ENCODE data around the gene ACSL1.
A peak's percentile ranks its signal among the peaks of the same experiment; 100 is the strongest.
"Not testable (repeated sequence)": the region's sequence is repeated elsewhere in the genome, so short reads cannot be mapped to it uniquely, and the experiment has no call there.

Gene ACSL1

DNA sequence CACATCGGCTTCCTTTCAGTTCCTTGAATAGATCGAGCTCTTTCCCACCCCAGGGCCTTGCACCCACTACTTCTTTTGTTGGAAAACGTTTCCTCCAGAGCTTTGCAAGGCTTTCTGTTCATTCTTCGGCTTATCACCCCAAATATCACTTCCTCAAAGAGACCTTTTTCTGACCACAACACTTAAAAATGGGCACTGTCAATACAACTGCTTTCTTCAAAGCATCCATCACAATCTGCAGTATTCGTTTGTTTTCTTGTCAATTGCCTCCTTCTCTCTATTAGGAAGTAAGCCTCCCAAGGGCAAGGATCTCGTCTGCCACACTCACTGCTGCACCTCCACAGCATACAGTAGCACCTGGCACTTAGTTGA is 74.2 kb downstream of the ACSL1 start:
- DNase-seq (ENCODE audit: low read depth): no peak

DNA sequence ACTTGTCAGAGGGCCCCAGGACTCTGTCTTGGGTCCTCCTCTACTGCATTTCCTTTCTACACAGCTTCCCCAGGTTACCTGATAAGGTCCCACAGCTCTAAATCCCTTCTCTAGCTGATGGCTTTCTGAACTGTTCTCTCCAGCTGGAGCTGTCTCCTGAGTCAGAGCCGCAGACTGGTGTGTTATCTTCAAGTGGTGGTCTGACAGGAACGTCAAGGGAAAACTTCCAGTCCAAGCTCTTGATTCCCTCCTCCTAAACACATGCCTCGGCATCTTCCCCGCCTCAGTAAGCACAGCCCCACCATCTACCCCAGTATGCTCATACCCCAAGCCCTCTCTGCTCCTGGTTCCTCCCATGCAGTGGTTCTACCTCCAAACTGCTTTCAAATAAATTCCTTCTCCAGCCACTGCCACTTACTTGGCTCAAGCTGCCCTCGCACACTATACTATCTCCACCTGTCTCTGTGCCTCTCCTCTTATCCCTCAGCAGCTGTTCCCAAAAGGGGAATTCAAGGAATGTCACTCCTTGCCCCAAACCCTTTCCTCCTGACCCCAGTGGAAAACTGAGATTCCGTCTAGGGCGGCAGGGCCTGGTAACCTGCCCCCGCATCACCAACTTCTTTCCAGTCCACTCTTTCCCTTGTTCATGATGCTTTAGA is 74.7 kb downstream of the ACSL1 start:
- DNase-seq (ENCODE audit: low read depth): no peak

DNA sequence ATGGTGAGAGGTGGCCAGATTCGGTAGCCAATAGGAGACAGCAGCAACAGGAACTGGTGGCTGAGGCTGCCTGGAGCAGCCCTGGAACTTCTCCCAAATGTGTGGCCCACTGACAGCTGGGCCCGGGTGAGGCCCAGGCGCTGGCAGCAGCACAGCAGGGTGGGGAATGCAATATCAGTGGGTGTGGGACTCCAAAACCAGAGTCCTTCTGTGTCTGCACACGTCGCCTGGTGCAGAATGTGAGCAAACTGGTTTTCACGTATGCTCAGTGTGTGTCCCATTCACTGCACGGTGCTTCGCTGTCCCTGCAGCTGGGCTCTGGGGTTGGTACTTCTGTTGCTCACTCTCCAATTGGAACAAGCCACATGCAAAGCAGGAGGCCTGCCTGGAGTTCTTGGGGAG is 77.5 kb downstream of the ACSL1 start:
- DNase-seq (ENCODE audit: low read depth): no peak

DNA sequence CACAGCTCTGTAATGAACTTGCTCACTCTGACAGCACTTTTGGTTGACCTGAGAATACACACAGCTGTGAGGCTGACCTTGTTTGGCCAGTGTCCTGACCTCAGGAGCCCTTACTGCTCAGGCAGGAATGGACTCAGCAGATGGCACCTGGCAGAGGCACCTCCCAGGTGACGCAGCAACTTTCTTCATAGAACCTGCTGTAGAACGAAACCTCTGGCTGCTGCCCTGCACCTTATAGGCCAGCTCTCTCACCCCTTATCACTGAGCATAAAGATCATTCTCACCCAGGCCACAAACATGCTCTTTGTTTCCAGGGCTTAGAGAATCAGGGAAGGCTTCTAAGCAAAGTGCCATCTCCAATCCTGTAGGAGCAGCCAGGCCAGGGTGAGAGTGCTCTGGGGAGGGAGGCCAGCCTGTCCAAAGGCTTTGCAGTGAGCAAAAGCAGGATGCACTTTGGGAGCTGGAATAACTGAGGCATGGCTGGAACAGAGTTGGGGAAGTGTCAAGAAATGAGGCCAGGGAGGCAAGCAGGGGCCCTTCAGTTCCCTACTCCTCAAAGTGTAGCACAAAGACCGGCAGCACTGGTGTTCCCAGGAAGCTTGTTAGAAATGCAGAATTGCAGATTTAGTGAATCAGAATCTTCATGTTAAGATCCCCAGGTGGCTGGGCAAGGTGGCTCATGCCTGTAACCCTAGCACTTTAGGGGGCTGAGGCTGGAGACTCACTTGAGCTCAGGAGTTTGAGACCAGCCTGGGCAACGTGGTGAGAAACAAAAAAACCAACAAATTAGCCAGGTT is 78.5 kb downstream of the ACSL1 start:
- no peak for DNase-seq (ENCODE audit: low read depth)

DNA sequence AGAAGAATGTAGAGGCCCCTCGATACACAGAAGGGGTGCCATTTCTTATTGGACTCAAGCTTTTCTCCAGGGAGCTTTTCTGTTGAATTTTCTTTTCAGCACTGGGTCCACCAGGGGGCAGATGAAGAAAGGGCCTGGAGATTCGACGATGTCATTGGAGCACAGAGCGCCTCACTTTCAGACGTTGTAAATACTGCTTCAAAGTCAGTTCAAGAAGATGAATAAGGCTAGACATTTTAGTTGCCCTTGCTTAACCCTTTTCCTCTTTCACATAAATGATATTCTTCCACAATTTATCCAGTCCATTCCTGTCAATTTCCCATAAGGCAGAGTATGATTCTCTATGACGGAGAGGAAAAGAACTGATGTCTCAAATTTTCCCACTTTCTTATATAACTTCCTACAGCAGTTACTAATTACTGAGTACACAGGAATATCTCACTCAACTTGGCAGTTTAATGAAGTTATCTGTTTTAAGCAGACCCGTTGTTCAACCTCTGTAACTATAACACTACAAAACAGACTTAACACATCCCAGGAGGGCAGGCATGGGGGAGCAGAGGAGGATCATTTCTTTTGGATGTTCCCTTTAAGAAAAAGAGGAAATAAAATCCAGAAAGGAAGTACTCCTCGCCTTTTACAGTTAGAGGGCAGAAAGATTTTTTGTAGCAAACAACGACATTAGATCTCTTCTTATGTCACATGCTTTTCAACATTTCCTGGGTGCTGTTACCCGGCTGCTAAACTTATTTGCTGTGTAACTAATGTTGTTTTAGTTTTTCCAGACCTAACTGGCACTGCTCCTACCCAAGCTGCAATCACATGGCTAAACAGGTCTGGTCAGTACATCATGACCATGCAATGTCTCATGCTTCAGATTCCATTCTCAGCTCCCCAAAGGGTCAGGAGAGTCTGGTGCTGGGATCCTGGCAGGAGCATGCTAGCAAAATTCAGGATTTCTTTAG is 79.7 kb downstream of the ACSL1 start:
- DNase-seq (ENCODE audit: low read depth): no peak

DNA sequence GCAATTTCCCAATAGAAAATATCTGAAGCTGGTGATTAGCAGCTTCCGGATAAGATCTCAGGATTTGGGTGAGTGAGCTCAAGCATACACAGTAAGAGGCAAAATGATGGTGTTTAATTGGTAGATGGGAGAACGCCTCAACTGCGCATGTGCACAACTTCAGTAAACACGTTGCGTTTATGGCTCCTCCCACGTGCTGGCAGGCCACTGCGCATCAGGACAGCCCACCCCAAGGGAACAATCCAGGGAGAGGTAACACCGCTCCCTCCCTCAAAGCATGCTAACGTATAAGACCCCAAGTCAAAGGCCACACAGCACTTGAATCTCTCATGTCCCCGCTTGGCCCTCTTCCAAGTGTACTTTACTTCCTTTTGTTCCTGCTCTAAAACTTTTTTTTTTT is 81.5 kb downstream of the ACSL1 start:
- DNase-seq (ENCODE audit: low read depth): no peak

DNA sequence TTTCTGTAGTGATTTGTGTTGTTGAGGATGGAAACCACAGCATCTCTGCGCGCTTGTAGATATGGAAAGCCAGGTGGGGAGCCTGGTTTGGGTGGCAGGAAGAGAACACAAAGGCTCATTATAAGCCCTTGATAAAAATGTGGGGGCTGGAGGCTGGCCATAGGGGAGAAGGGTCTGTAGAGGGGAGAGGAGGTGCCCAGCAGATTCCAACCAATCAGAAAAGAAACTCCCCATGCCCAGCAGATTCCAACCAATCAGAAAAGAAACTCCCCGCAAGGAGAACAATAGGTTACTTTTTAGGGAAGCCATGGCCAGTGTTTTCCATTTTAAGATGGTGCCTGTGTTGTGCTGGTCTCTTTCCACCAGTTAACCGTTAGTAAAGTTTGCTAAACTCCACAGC is 82.1 kb downstream of the ACSL1 start:
- DNase-seq (ENCODE audit: low read depth): no peak

DNA sequence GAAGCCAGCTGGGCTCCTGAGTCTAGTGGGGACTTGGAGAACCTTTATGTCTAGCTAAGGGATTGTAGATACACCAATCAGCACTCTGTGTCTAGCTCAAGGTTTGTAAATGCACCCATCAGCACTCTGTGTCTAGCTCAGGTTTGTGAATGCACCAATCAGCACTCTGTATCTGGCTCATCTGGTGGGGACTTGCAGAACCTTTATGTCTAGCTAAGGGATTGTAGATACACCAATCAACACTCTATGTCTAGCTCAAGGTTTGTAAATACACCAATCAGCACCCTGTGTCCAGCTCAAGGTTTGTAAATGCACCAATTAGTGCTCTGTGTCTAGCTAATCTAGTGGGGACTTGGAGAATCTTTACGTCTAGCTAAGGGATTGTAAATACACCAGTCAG is 84.1 kb downstream of the ACSL1 start:
- not testable (repeated sequence) for DNase-seq (ENCODE audit: low read depth)

DNA sequence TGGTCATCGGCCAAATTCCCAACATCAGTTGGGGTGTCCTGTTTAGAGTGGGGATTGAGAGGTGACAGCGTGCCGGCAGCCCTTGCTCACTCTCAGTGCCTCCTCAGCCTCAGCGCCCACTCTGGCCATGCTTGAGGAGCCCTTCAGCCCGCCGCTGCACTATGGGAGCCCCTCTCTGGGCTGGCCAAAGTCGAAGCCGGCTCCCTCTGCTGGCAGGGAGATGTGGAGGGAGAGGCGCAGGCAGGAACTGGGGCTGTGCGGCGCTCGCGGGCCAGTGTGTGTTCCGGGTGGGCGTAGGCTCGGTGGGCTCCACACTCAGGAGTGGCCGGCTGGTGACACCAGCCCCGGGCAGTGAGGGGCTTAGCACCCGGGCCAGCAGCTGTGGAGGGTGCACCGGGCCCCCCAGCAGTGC is 84.8 kb downstream of the ACSL1 start:
- DNase-seq (ENCODE audit: low read depth): no peak

DNA sequence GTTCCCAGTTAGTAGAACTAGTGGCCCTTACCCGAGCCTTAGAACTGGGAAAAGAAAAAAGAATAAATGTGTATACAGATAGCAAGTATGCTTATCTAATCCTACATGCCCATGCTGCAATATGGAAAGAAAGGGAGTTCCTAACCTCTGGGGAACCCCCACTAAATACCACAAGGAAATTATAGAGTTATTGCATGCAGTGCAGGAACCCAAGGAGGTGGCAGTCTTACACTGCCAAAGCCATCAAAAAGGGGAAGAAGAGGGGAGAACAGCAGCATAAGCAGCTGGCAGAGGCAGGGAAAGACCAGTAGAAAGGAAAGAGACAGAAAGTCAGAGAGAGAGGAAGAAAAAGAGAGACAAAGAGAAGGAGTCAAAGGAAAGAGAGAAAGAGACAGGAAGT is 86.2 kb downstream of the ACSL1 start:
- DNase-seq (ENCODE audit: low read depth): not testable (repeated sequence)

DNA sequence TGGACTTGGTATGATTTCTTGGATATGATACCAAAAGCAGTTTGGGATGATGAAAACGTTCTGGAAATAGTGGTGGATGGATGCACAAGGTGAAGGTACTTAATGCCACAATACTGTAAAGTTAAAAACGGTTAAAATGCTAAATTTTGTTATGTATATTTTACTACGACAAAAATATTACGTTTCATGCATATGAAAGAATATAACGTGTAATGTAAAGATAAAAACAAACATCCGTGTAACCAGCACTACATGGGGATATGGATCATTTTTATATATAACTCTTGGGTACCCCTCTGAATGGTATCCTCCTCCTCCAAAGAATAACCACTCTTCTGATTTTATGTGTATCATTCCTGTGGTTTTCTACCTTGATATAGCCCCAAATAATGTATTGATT is 91.0 kb downstream of the ACSL1 start:
- no peak for DNase-seq (ENCODE audit: low read depth)

DNA sequence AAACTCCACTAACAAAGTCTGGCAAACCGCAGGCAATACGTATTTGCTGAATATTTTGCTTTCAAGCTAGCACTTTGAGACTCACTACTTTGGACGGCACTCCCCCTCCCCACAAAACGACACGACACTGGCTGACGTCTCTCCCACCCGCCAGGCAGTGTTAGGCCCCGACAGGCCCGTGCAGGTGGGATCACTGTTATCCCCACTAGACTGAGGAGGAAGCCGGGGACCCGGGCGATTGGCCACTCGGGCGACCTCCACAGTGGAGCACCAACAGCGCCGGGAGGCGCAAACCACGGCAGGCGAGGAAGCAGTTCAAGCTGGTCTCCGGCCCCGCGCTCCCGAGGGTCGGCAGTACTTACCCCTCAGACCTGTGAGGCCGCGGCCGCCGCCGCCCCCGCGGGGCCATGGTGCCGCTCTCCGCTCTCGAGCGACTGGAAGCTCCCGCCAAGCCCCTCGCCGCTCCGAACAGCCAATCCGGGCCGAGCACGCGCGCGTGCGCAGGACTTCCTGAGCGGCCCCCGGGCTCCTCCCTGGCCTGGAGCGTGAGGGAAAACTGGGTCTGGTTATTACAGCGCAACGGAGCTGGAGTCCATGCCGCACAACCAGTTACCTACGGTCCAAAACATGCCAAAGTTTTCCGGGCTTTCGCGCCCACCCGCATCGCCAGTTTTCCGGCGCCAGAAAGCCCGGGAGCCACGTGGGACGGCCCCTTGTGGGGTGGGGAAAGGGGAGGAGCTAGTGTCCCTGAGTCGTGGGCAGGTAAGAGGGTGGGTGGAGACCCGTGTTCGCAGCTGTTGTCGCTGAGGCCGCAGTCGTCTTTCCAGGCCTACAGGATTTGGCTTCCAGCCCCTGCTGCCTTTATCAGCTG is 91.9 kb downstream of the ACSL1 start, which contains the start of gene CENPU:
Gene CENPU, minus strand, starts transcription at position 443 of the 871 bp plus-strand sequence. Its CDS starts 34 bp downstream, at position 409.
- peak; percentile 81 for DNase-seq (ENCODE audit: low read depth)

DNA sequence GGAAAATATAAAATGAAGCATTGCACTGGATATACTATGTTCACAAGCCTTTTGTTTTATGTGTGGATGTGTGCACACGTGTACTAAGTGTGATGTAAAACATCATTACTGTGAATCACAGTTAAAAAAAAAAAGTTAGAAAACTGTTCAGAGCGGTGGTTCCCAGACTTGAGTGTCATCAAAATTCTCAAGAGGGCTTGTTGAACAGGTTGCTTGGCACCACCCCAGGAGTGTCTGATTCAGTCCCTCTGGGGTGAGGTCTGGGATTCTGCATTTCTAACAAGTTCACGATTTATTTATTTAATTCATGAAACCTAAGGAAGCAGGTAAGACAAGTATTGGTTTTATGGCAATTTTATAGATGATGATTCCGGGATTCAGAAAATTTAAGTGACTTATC is 93.6 kb downstream of the ACSL1 start:
- no peak for DNase-seq (ENCODE audit: low read depth)

DNA sequence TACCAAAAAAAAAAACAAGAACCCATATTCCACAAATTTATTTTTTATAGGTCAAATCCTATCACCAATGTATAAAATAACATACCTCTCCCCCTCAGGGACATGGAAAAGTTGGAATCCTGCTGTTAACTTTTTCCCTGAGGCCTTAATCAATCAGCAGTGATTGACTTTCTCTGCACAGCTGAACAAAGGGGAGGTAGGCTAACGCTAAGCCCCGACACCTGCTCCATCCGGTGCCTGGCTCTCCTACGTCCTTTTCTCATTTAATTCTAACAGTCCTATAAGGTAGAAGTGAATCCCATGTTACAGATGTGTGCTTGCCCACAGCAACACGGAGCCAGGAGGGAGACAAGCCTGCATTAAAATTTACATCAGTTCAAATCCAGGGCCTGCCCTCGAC is 94.7 kb downstream of the ACSL1 start:
- no peak for DNase-seq (ENCODE audit: low read depth)

DNA sequence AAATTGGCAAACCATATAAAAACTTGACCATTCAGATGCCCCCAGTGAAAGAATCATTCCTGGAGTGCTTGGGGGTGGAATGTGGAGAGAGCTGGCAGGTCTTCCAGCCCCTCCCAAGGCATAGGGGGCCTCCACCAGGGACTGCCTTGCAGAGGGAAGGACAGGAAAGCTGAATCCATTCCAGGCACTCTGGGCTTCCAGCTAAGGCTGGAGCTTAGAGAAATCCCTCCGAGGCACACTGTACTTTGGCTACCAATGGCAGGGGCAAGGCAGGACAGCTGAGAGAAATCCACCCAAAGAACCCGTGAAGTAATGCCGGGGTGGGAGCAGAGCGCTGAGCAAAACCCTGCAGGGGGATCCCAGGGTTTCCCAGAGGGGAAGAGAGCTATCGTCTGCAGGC is 95.8 kb downstream of the ACSL1 start:
- DNase-seq (ENCODE audit: low read depth): no peak

DNA sequence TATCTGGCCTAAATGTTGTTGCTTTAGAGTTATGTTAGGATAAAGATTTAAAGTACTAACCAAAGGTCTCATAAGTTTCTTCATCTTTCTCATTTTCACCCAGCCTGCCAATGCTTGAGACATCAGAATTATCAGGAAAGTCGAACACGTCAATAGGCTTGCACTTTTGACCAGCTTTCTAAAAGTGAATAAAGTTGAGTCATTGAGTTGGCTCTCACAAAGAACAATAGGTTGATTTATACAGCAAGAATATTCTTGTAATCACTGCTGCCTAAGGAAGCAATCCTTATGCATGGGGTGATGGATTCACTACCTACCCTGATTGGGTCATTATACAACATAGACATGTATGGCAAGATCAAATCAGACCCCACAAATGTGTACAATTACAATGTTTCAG is 96.9 kb downstream of the ACSL1 start:
- DNase-seq (ENCODE audit: low read depth): no peak

DNA sequence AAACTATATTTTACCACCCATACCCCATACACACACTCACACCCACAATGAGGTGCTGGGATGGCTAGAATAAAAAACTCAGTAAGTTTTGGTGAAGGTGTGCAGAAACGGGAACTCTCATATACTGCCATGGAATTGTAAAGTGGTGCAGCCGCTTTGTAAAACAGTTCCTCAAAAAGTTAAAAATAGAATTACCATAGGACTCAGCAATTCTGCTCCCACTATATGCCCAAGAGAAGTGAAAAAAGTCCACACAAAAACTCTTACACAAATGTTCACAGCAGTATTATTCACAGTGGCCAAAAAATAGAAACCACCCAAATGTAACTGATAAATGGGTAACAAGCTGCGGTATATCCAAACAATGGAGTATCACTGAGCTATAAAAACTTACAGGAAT is 98.3 kb downstream of the ACSL1 start:
- DNase-seq (ENCODE audit: low read depth): no peak

DNA sequence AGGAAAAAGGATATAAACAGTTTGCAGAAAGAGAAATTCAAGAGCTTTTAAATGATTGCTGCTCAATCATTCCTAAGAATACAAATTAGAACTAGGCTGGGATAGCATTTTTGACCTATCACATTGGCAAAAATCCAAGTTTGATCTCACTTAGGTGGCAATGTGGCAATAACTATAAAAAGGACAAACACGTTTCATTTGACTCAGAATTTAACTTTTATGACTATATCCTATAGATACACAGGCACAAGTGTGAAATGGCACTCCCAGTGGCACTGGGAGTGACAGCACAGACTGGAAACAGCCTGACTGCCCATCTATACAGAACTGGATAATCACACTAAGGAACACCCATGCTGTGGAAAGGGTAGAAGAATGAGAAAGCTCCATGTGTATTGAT is 103.0 kb downstream of the ACSL1 start:
- DNase-seq (ENCODE audit: low read depth): no peak

DNA sequence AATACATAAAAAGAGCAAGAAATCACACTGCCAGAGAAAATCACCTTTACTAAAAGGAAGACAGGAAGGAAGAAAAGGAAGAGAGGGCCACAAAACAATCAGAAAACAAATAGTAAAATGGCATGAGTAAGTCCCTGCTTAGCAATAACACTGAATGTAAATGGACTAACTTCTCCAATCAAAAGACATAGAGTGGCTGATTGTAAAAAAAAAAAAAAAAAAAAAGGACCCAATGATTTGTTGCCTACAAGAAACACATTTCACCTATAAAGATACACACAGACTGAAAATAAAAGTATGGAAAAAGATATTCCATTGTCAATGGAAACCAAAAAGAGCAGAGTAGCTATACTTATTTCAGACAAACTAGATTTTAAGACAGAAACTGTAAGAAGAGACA is 104.5 kb downstream of the ACSL1 start:
- DNase-seq (ENCODE audit: low read depth): no peak

DNA sequence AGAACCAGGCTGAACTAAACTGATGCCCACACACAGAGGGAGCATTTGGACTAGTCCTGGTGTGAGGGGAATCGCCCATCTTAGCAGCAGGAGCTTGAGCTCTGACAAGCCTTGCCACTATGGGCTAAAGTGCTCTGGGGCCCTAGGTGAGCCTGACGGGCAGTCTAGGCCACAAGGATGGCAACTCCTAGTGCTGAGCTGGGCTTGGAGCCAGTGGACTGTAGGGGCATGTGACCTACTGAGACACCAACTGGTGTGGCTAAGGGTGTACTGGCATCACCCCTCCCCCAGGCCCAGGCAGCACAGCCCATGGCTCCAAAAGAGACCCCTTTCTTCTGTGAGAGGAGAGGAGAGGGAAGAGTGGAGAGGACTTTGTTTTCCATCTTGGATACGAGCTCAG is 106.4 kb downstream of the ACSL1 start:
- DNase-seq (ENCODE audit: low read depth): no peak

DNA sequence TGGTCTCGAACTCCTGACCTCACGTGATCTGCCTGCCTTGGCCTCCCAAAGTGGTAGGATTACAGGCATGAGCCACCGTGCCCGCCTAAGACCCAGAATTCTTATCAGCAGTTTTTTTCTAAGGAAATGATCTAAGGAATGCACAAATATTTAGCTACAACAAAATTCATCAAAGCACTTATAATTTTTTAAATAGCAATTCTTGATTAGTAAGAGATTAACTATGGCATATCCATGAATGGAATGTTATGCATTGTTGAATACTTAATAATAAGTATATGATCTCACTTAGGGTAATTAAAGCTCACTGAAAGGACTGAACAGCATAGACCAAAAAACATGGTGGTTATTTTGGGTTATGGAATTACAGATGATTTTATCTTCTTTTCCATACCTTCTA is 110.2 kb downstream of the ACSL1 start:
- no peak for DNase-seq (ENCODE audit: low read depth)

DNA sequence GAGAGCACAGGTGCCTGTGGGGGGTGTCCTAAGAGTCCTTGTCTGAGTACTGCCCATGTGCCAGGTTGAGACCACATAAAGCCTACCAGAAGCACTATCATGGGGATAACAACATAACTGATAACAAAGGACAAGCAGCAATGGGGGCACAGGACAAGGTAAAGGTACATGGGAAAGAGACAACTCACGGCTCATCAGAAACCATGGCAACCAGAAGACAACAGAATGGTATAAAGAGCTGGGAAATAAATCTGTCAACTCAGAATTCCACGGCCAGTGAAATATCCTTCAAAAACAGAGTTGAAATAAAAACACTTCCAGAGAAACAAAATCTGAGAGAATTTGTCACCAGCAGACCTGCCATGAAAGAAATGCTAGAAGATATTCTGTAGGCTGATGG is 111.9 kb downstream of the ACSL1 start:
- DNase-seq (ENCODE audit: low read depth): no peak

Data from HS-27A (cell line).